Memory B cell (primary cell): Measurements from ENCODE around the gene SELENOI.

Experiments used
- ATAC-seq: fragments of 150-1000 bp; cut with Tn5 transposase; 2 replicates; pipeline ENCODE4 v1.10.0; 2021; ENCODE audit warnings: low read depth, mild to moderate bottlenecking, moderate library complexity
- DNase-seq, 2 donors: peaks; one replicate each; pipeline ENCODE4 v3.0.0; 2022; ENCODE audit warnings: low spot score in 2 of 2
- H3K27ac Mint-ChIP-seq: one replicate; pipeline ENCODE4 v1.8.0; 2022; ENCODE audit warnings: mild to moderate bottlenecking, moderate library complexity, mixed read lengths
- H3K27me3 Mint-ChIP-seq: one replicate; pipeline ENCODE4 v1.8.0; 2022; ENCODE audit warnings: mixed read lengths
- H3K36me3 Mint-ChIP-seq: one replicate; pipeline ENCODE4 v1.8.0; 2022; ENCODE audit warnings: mild to moderate bottlenecking, mixed read lengths
- H3K4me1 Mint-ChIP-seq: one replicate; pipeline ENCODE4 v1.8.0; 2022; ENCODE audit warnings: mixed read lengths
- H3K4me3 Mint-ChIP-seq: one replicate; pipeline ENCODE4 v1.8.0; 2022; ENCODE audit warnings: mild to moderate bottlenecking, moderate library complexity, mixed read lengths
- H3K9me3 Mint-ChIP-seq: one replicate; pipeline ENCODE4 v1.8.0; 2022; ENCODE audit warnings: mixed read lengths

The SELENOI gene

DNA sequence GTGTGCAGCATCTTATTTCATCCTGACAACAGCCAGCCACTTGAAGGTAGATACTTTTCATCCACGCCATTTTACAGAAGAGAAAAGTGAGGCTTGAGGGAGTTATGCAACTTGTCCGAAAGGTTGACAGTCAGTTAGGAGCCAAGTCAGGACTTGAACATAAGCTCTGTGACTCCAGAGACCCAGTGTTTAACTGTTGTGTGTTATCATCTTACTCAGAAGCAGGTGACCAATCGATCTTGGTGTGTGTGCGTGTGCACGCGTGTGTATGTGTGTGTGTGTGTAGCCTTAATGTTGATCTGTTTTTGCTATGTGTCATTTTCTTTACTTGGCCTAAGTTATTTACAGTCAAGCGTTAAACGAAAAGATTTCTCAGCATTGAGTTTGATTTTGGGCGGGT, 77.8 kb downstream of the SELENOI start:
- Mint-ChIP-seq H3K9me3 (peaks cover 4% of the 10 kb centered on the region), H3K27ac (no peak overlapping the region), H3K4me3 (no peak overlapping the region), H3K36me3 (no peaks in the 10 kb centered on the region), H3K27me3 (peaks cover 3% of the 10 kb centered on the region), H3K4me1 (no peaks in the 10 kb centered on the region)
- no peak for ATAC-seq
- no peak for DNase-seq

DNA sequence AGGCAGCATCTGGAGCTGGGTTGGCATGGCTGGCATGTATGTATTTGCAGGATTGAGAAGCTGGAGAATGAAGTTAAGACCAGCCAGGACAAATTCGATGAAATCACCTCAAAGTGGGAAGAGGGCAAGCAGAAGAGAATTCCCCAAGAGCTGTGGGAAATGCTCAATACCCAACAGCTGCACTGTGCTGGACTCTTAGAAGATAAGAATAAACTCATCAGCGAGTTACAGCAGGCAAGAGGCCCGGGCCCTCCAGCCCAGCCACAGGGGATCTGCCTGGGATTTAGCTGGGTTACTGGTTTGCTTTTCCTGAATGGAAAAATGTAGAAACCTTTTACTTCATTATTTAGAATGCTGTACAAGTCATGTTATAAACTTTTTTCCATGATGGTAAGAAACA, 78.3 kb downstream of the SELENOI start:
- Mint-ChIP-seq H3K27ac (no peak overlapping the region), H3K4me1 (no peaks in the 10 kb centered on the region), H3K4me3 (no peak overlapping the region), H3K36me3 (no peaks in the 10 kb centered on the region), H3K9me3 (peaks cover 4% of the 10 kb centered on the region), H3K27me3 (peaks cover 3% of the 10 kb centered on the region)
- DNase-seq (no peak), ATAC-seq (no peak)

DNA sequence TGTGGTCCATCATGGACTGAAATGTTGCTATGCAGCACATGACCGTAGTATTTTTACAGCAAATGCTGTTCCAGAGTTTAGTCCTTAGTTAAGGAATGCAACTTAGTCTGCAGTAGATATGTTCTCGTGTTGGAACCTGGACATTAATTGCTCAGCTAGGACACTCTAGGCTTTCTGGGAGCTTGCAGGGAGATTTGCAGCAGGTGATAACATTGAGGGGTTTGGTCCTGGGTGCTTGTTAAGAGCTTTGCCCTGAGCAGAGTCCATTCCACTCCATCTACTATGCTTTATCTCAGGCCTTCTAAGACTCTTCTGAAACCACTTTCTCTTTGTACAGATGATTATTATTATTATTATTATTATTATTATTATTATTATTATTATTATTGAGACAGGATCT, 82.9 kb downstream of the SELENOI start:
- Mint-ChIP-seq H3K27me3 (peaks cover 7% of the 10 kb centered on the region), H3K27ac (no peak overlapping the region), H3K4me3 (no peak overlapping the region), H3K36me3 (no peaks in the 10 kb centered on the region), H3K9me3 (peaks cover 4% of the 10 kb centered on the region), H3K4me1 (no peaks in the 10 kb centered on the region)
- DNase-seq (no peak), ATAC-seq (no peak)

- no peaks in the 10 kb centered on the region for H3K36me3 Mint-ChIP-seq
- no peak overlapping the region for H3K27ac Mint-ChIP-seq
- peaks cover 4% of the 10 kb centered on the region for H3K9me3 Mint-ChIP-seq
- ATAC-seq (no peak), DNase-seq (no peak)
- no peaks in the 10 kb centered on the region for H3K4me1 Mint-ChIP-seq
- peaks cover 7% of the 10 kb centered on the region for H3K27me3 Mint-ChIP-seq
- no peak overlapping the region for H3K4me3 Mint-ChIP-seq
Observed at GRCh38 chr2:26429779-26430578, 84.0 kb downstream of the SELENOI start.

GRCh38 chr2:26430826-26431225, 84.9 kb downstream of the SELENOI start:
- ATAC-seq (no peak), DNase-seq (no peak)
- H3K4me1 Mint-ChIP-seq, result no peaks in the 10 kb centered on the region
- no peak overlapping the region for H3K27ac Mint-ChIP-seq
- peaks cover 7% of the 10 kb centered on the region for H3K27me3 Mint-ChIP-seq
- H3K4me3 Mint-ChIP-seq, result no peak overlapping the region
- no peaks in the 10 kb centered on the region for H3K9me3 Mint-ChIP-seq
- H3K36me3 Mint-ChIP-seq, result no peaks in the 10 kb centered on the region

- Mint-ChIP-seq H3K36me3 (peaks cover 1% of the 10 kb centered on the region), H3K4me1 (no peaks in the 10 kb centered on the region), H3K27ac (no peak overlapping the region), H3K9me3 (no peaks in the 10 kb centered on the region), H3K4me3 (no peak overlapping the region), H3K27me3 (peaks cover 7% of the 10 kb centered on the region)
- DNase-seq, result no peak
- no peak for ATAC-seq
Observed at GRCh38 chr2:26432363-26432762, 86.4 kb downstream of the SELENOI start.

GRCh38 chr2:26432859-26433258, 86.9 kb downstream of the SELENOI start:
- Mint-ChIP-seq H3K36me3 (peaks cover 1% of the 10 kb centered on the region), H3K9me3 (no peaks in the 10 kb centered on the region), H3K4me1 (no peaks in the 10 kb centered on the region), H3K27ac (no peak overlapping the region), H3K4me3 (no peak overlapping the region), H3K27me3 (peaks cover 7% of the 10 kb centered on the region)
- DNase-seq, result no peak
- ATAC-seq, result no peak

GRCh38 chr2:26435106-26435505, 89.2 kb downstream of the SELENOI start:
- no peak for DNase-seq
- H3K36me3 Mint-ChIP-seq, result peaks cover 1% of the 10 kb centered on the region
- no peak overlapping the region for H3K27ac Mint-ChIP-seq
- H3K4me3 Mint-ChIP-seq, result no peak overlapping the region
- peaks cover 10% of the 10 kb centered on the region for H3K27me3 Mint-ChIP-seq
- no peaks in the 10 kb centered on the region for H3K9me3 Mint-ChIP-seq
- no peaks in the 10 kb centered on the region for H3K4me1 Mint-ChIP-seq
- no peak for ATAC-seq

GRCh38 chr2:26438526-26438925, 92.6 kb downstream of the SELENOI start:
- Mint-ChIP-seq H3K9me3 (no peaks in the 10 kb centered on the region), H3K4me3 (no peak overlapping the region), H3K36me3 (peaks cover 1% of the 10 kb centered on the region), H3K4me1 (no peaks in the 10 kb centered on the region), H3K27me3 (peaks cover 3% of the 10 kb centered on the region), H3K27ac (no peak overlapping the region)
- no peak for ATAC-seq
- no peak for DNase-seq

DNA sequence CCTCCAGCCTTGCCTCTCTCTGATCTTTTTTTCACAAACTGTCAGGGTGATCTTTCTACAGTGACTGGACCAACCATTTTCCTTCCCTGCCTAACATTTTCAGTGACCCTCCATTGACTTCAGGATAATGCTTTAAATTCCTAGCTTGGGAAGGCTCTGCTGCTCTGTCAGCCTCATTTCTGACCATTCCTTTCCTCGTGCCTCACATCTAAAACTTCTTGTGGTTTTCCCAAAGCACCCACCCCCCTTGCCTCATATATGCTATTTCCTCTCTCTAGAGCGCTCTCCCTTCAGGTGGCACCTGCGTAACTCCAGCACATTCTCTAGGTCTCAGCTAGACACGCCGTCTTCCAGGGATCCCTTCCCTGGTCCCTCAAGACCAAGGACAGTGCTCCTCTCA, 93.0 kb downstream of the SELENOI start:
- H3K4me1 Mint-ChIP-seq, result no peaks in the 10 kb centered on the region
- H3K27ac Mint-ChIP-seq, result no peak overlapping the region
- no peaks in the 10 kb centered on the region for H3K9me3 Mint-ChIP-seq
- no peak overlapping the region for H3K4me3 Mint-ChIP-seq
- DNase-seq, result no peak
- H3K27me3 Mint-ChIP-seq, result peaks cover 3% of the 10 kb centered on the region
- ATAC-seq, result no peak
- peaks cover 1% of the 10 kb centered on the region for H3K36me3 Mint-ChIP-seq

GRCh38 chr2:26442301-26442700, 96.4 kb downstream of the SELENOI start:
- Mint-ChIP-seq H3K27ac (no peak overlapping the region), H3K9me3 (no peaks in the 10 kb centered on the region), H3K4me1 (no peaks in the 10 kb centered on the region), H3K27me3 (peaks cover 3% of the 10 kb centered on the region), H3K36me3 (no peaks in the 10 kb centered on the region), H3K4me3 (no peak overlapping the region)
- no peak for DNase-seq
- no peak for ATAC-seq

DNA sequence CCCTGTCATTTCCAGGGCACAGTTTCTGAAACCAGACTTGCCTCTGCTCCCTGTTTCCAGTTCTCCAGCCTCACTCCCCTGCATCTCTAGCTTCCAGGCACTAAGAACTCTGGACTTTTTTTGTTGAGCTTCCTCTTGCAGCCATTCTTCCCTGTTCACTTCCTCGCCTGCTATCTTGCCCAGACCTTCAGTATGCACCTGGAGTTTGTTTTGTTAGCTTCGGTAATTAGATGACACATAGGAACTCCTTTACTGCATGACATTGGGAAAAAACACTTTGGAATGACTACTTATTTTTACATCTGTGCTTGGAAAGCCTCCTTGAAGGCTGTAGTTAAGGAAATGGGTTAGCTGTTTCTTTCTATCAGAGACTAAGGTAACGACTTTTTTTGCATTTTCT, 96.8 kb downstream of the SELENOI start:
- DNase-seq (no peak), ATAC-seq (no peak)
- Mint-ChIP-seq H3K36me3 (no peaks in the 10 kb centered on the region), H3K27me3 (peaks cover 3% of the 10 kb centered on the region), H3K9me3 (no peaks in the 10 kb centered on the region), H3K4me1 (no peaks in the 10 kb centered on the region), H3K4me3 (no peak overlapping the region), H3K27ac (no peak overlapping the region)

DNA sequence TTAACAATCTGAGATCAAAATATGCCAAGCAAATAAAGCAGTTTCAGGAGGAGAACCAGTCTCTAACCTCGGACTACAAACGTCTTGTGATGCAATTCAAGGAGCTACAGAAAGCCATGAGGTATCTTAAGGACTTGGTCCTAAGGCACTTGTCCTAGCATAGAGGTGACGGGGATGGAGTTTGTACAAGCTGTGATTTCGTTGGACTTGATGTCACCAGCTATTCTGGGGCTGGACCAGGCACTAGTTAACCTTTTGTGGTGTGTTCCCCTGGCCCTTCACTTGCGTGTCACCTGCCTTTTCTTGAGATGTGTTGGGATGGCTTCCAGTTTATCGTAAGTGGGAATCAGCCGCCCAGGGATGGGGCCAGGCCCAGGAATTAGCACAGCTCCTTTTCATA, 98.3 kb downstream of the SELENOI start:
- Mint-ChIP-seq H3K9me3 (no peaks in the 10 kb centered on the region), H3K36me3 (no peaks in the 10 kb centered on the region), H3K4me1 (no peaks in the 10 kb centered on the region), H3K27me3 (peaks cover 2% of the 10 kb centered on the region), H3K4me3 (no peak overlapping the region), H3K27ac (no peak overlapping the region)
- ATAC-seq (no peak), DNase-seq (no peak)
